Aorta (tissue), 5 donors: ENCODE results near the gene ODAPH. TPM values are rescaled to one million over a fixed set of nuclear protein-coding genes. Genes with fewer than 3 reads are reported as not detected.
"Not testable (repeated sequence)": the region's sequence is repeated elsewhere in the genome, so short reads cannot be mapped to it uniquely, and the experiment has no call there.

Source experiments
- ATAC-seq: fragments of 200-7000 bp; cut with Tn5 transposase; one replicate; pipeline ENCODE4 v1.9.1; 2022; ENCODE audit warnings: moderate library complexity; ENCODE audit not compliant: low FRiP score
- DNase-seq, 2 donors: peaks; one replicate each; pipeline ENCODE4 v3.0.0-alpha.2; 2020
- H3K27ac ChIP-seq, 2 donors: one replicate each; pipeline ENCODE4 v1.5.1; 2013; ENCODE audit warnings: low read length in 2 of 2, mild to moderate bottlenecking in 2 of 2, moderate library complexity in 2 of 2, control low read depth in 1 of 2, inconsistent platforms in 1 of 2, low read depth in 1 of 2
- H3K27me3 ChIP-seq, 2 donors: one replicate each; pipeline ENCODE4 v1.6.1; 2013; ENCODE audit warnings: control low read depth in 1 of 2, low read length in 1 of 2, mild to moderate bottlenecking in 1 of 2, moderate library complexity in 1 of 2; ENCODE audit not compliant: insufficient read depth in 2 of 2, control insufficient read depth in 1 of 2
- H3K36me3 ChIP-seq, 2 donors: one replicate each; pipeline ENCODE4 v1.6.1; 2013; ENCODE audit warnings: control low read depth in 1 of 2, low read length in 1 of 2, mild to moderate bottlenecking in 1 of 2; ENCODE audit not compliant: insufficient read depth in 2 of 2, control insufficient read depth in 1 of 2
- H3K4me1 ChIP-seq, 2 donors: one replicate each; pipeline ENCODE4 v1.6.1; 2013; ENCODE audit warnings: low read length in 2 of 2, control low read depth in 1 of 2, mild to moderate bottlenecking in 1 of 2, moderate library complexity in 1 of 2; ENCODE audit not compliant: insufficient read depth in 2 of 2, control insufficient read depth in 1 of 2
- H3K4me3 ChIP-seq, 2 donors: one replicate each; pipeline ENCODE4 v1.5.1; 2013; ENCODE audit warnings: low read length in 2 of 2, control low read depth in 1 of 2, mild to moderate bottlenecking in 1 of 2
- H3K9me3 ChIP-seq: one replicate; pipeline ENCODE4 v1.6.1; 2013; ENCODE audit warnings: mild to moderate bottlenecking, low read length; ENCODE audit not compliant: control insufficient read depth
- WGBS, 2 donors: extraction: QIAGEN DNeasy Blood & Tissue Kit; methylation state at CpG; one replicate each; pipeline ENCODE4 v1.1.7; 2013; 5-methylcytosine and 5-hydroxymethylcytosine counted together
- intact Hi-C, 2 donors: fragments of 100-400 bp; cut with DNase I; formaldehyde crosslinking; loops; one replicate each; pipeline versions ENCODE4 v1.14.2 to v1.15.0; 2022
- polyA plus RNA-seq, 2 donors: library from polyadenylated mRNA; stranded (reverse); fragments of 200-250 nt; gene quantifications; one replicate each; pipeline ENCODE4 v1.2.3, GENCODE V29; 2013
- total RNA-seq, 2 donors: library from RNA; stranded (reverse); fragmentation: NEBNext Ultra II Directional; extraction: Animal tissue kit (Norgen Biotek cat#: 25700); gene quantifications; one replicate each; pipeline ENCODE4 v1.2.1, GENCODE V29; 2021
- donor health status: healthy with polysubstance abuse.
- donor health status: Bipolar disorder and iron deficiency.
- donor health status: DM: no; HTN: no; CAD: no.
- donor health status: DM: no; HTN: no; CAD: no.
- donor health status: DM: yes; HTN: yes; CAD: no.

The ODAPH gene
- total and polyA plus RNA-seq, 4 donors: not detected

- H3K9me3 ChIP-seq, H3K4me1 ChIP-seq, ATAC-seq, H3K4me3 ChIP-seq, DNase-seq, H3K27me3 ChIP-seq, H3K36me3 ChIP-seq, intact Hi-C loops, H3K27ac ChIP-seq: not testable (repeated sequence)
- 70 to 83% methylated on average over 6 of the region's 6 CpGs for WGBS, 2 donors
Observed at GRCh38 chr4:75537308-75537707, 18.6 kb upstream of the ODAPH start.

DNA sequence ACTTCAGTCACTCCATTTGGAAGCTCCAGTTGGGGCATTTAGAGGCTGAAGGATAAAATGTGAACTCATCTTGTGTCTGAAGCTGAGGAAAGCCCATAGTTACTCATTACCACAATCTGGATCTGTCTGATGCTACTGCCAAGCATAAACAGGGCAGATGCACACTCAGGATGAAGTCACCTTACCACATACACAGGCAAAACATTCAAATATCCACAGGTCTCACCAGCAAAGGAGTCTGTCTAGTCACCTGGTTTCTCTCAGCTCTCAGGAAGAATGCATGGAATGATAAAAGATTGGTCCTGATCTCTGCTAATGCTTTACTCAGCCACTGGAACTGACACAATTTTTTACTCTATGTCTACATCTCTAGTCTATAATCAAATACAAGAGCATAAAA lies 13.0 kb upstream of the ODAPH start:
- intact Hi-C loops: no loop called here
- no peak for DNase-seq
- ATAC-seq: no peak
- H3K9me3 ChIP-seq: no peaks in the 10 kb centered on the region
- no peak overlapping the region for H3K27ac ChIP-seq
- H3K27me3 ChIP-seq: no peaks in the 10 kb centered on the region
- no peak overlapping the region for H3K4me3 ChIP-seq
- no peaks in the 10 kb centered on the region for H3K4me1 ChIP-seq
- peaks cover 0 to 2% of the 10 kb centered on the region in 2 donors for H3K36me3 ChIP-seq

- intact Hi-C loops, H3K4me3 ChIP-seq, ATAC-seq, H3K4me1 ChIP-seq, H3K27ac ChIP-seq, H3K36me3 ChIP-seq, H3K9me3 ChIP-seq, H3K27me3 ChIP-seq, DNase-seq: not testable (repeated sequence)
- 92 to 94% methylated on average over 8 of the region's 8 CpGs for WGBS, 2 donors
Observed at GRCh38 chr4:75544220-75544619, 11.6 kb upstream of the ODAPH start.

DNA sequence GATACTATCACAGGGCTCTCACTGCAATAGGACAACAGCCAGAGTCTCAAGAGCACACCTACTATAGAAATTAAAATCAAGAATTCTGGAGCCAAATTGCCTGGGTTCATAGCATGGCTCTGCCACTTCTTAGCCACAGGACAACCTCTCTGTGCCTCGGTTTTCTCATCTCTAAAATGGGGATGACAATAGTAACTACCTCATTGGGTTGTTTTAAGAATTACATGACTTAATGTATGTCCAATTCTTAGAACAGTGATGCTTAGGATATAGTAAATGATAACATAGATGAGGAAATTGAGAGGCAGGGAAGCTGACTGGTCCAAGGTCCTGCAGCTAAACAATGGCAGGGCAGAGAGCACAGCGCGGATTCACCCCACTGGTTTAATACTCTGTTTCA lies 11.0 kb upstream of the ODAPH start:
- no peak for DNase-seq
- intact Hi-C loops: no loop called here
- Histone ChIP-seq H3K4me3 (no peak overlapping the region), H3K4me1 (no peaks in the 10 kb centered on the region), H3K27me3 (no peaks in the 10 kb centered on the region), H3K27ac (no peak overlapping the region), H3K36me3 (peaks cover 0 to 2% of the 10 kb centered on the region in 2 donors), H3K9me3 (no peaks in the 10 kb centered on the region)
- ATAC-seq: no peak
- WGBS, 2 donors: 92 to 97% methylated on average over 3 of the region's 3 CpGs

DNA sequence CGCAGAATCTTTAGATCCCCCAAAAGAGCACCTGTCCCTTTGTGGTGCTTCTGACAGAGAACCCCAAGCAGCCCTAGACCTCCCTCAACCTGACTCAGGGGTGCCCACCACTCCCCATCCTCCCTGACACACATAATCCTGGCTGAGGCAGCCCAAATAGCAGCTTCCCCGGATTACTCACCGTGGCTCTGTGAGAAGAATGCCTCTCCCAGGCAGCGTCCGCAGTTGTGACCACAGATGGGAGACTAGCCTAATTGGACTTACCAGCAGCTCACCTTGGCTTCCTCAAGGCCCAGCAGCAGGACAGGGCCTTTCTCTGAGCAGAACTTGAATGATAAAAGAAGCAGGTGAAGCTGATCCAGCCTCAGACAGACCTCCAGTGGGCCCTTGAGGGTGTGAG lies 10.3 kb upstream of the ODAPH start:
- Histone ChIP-seq H3K27ac (no peak overlapping the region), H3K4me1 (no peaks in the 10 kb centered on the region), H3K9me3 (no peaks in the 10 kb centered on the region), H3K36me3 (peaks cover 0 to 2% of the 10 kb centered on the region in 2 donors), H3K4me3 (no peak overlapping the region), H3K27me3 (no peaks in the 10 kb centered on the region)
- no peak for ATAC-seq
- intact Hi-C loops: no loop called here
- no peak for DNase-seq
- WGBS, 2 donors: 88 to 92% methylated on average over 5 of the region's 5 CpGs

GRCh38 chr4:75547647-75548387 lies 8.0 kb upstream of the ODAPH start:
- no peak overlapping the region for H3K27ac ChIP-seq
- peaks cover 0 to under 1% of the 10 kb centered on the region in 2 donors for H3K36me3 ChIP-seq
- no peak for ATAC-seq
- intact Hi-C loops: no loop called here
- no peaks in the 10 kb centered on the region for H3K27me3 ChIP-seq
- peak; percentile 61 to 82 for DNase-seq
- no peaks in the 10 kb centered on the region for H3K9me3 ChIP-seq
- no peak overlapping the region for H3K4me3 ChIP-seq
- WGBS, 2 donors: 65 to 67% methylated on average over 15 of the region's 15 CpGs
- H3K4me1 ChIP-seq: no peaks in the 10 kb centered on the region

- intact Hi-C loops: no loop called here
- ATAC-seq: no peak
- no peak for DNase-seq
Observed at GRCh38 chr4:75549019-75549418, 6.8 kb upstream of the ODAPH start.

DNA sequence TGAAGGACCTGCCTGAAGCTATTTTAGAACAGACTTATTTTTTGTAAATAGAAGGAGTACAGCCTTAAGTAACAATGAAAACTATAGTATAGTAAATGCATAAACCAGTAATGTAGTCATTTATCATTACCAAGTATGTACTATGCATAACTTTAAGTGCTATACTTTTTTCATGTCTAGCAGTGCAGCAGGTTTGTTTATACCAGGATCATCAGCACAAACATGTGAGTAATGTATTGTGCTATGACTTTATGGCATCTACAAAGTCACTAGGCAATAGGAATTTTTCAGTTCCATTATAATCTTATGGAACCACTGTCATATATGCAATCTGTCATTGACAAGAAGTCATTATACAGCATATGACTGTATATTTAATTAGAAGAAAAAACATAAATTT lies 3.4 kb upstream of the ODAPH start:
- DNase-seq (no peak), ATAC-seq (no peak)
- Histone ChIP-seq H3K9me3 (no peaks in the 10 kb centered on the region), H3K36me3 (no peaks in the 10 kb centered on the region), H3K4me3 (no peak overlapping the region), H3K4me1 (no peaks in the 10 kb centered on the region), H3K27ac (no peak overlapping the region), H3K27me3 (no peaks in the 10 kb centered on the region)
- intact Hi-C loops: no loop called here

More at GRCh38 chr4:75549019-75549418, 6.8 kb upstream of the ODAPH start:
- 90 to 92% methylated on average over 2 of the region's 2 CpGs for WGBS, 2 donors
- H3K4me1 ChIP-seq: no peaks in the 10 kb centered on the region
- H3K4me3 ChIP-seq: no peak overlapping the region
- H3K27ac ChIP-seq: no peak overlapping the region
- no peaks in the 10 kb centered on the region for H3K27me3 ChIP-seq
- H3K9me3 ChIP-seq: no peaks in the 10 kb centered on the region
- no peaks in the 10 kb centered on the region for H3K36me3 ChIP-seq

DNA sequence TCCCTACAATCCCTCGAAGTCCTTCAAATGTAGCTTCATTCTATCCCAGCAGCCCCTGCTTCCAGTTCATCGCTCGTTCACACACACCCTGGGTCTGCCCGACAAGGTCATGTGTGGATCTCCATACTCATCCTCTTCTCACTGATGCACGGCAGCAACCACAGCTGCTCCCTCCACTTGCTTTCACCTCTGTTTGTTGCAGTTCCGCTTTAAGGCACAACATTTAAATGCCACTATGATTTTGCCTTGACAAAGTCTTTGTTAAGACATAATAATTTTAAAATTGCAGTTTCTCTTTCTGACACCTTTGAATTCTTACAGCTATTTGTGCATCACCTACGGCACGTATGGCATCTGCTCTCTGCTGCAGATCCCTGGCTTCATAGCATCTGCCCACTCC lies 1.8 kb downstream of the ODAPH start:
- Histone ChIP-seq H3K4me3 (no peak overlapping the region), H3K27ac (no peak overlapping the region), H3K4me1 (no peaks in the 10 kb centered on the region), H3K9me3 (no peaks in the 10 kb centered on the region), H3K27me3 (no peaks in the 10 kb centered on the region), H3K36me3 (no peaks in the 10 kb centered on the region)
- intact Hi-C loops: no loop called here
- WGBS, 2 donors: 84 to 85% methylated on average over 8 of the region's 8 CpGs
- DNase-seq: no peak
- no peak for ATAC-seq
